Neural cell (in vitro differentiated cells): ENCODE results near the gene ISLR2. TPM values are rescaled to one million over a fixed set of nuclear protein-coding genes. Genes with fewer than 3 reads are reported as not detected.

Source experiments
- H2AFZ ChIP-seq: fragments of 200-600, 300-800 bp; sonication (generic), shearing (Covaris generic); 2 replicates; pipeline ENCODE4 v1.6.0; 2014; ENCODE audit warnings: low read depth, mild to moderate bottlenecking, antibody characterized with exemption, low read length, moderate library complexity
- H3F3A ChIP-seq: fragments of 200-600 bp; shearing (Covaris generic); 2 replicates; pipeline ENCODE4 v1.6.1; 2016; ENCODE audit warnings: mild to moderate bottlenecking, moderate library complexity, mixed read lengths, antibody characterized with exemption, low read length; ENCODE audit not compliant: insufficient read depth, poor library complexity, severe bottlenecking
- H3K27ac ChIP-seq: fragments of 200-600, 300-800 bp; sonication (generic), shearing (Covaris generic); 2 replicates; pipeline ENCODE4 v1.5.1; 2014; ENCODE audit warnings: mild to moderate bottlenecking, low read length, moderate library complexity
- H3K27me3 ChIP-seq: fragments of 300-800, 200-600 bp; sonication (generic), shearing (Covaris generic); 2 replicates; pipeline ENCODE4 v1.6.0; 2014; ENCODE audit warnings: mild to moderate bottlenecking, low read depth, low read length, moderate library complexity; ENCODE audit not compliant: insufficient read depth
- H3K36me3 ChIP-seq: fragments of 300-800, 200-600 bp; sonication (generic), shearing (Covaris generic); 2 replicates; pipeline ENCODE4 v1.5.1; 2014; ENCODE audit warnings: mild to moderate bottlenecking, antibody characterized with exemption, low read length, moderate library complexity; ENCODE audit not compliant: insufficient read depth
- H3K4me2 ChIP-seq: fragments of 300-800, 200-600 bp; sonication (generic), shearing (Covaris generic); 2 replicates; pipeline ENCODE4 v1.6.0; 2014; ENCODE audit warnings: mild to moderate bottlenecking, low read length
- H3K4me3 ChIP-seq: fragments of 300-800, 200-600 bp; sonication (generic), shearing (Covaris generic); 2 replicates; pipeline ENCODE4 v1.5.1; 2014; ENCODE audit warnings: mild to moderate bottlenecking, low read length, moderate library complexity
- H3K79me2 ChIP-seq: fragments of 200-600 bp; shearing (Covaris generic); replicated peaks from 2 replicates; pipeline ENCODE4 v1.6.0; 2014; ENCODE audit warnings: mild to moderate bottlenecking, low read length, moderate library complexity; ENCODE audit not compliant: insufficient read depth
- H3K9ac ChIP-seq: fragments of 300-800, 200-600 bp; sonication (generic), shearing (Covaris generic); 2 replicates; pipeline ENCODE4 v1.6.1; 2016; ENCODE audit warnings: mild to moderate bottlenecking, low read length, mixed read lengths
- H3K9me2 ChIP-seq: fragments of 200-600 bp; shearing (Covaris generic); 2 replicates; pipeline ENCODE4 v1.6.1; 2016; ENCODE audit warnings: mild to moderate bottlenecking, low read length, mixed read lengths; ENCODE audit not compliant: insufficient read depth
- H3K9me3 ChIP-seq: fragments of 200-600, 300-800 bp; sonication (generic), shearing (Covaris generic); 2 replicates; pipeline ENCODE4 v1.6.1; 2016; ENCODE audit warnings: mild to moderate bottlenecking, mixed run types, low read length, moderate library complexity, mixed read lengths
- H4K20me1 ChIP-seq: fragments of 200-600 bp; shearing (Covaris generic); 2 replicates; pipeline ENCODE4 v1.6.1; 2016; ENCODE audit warnings: mild to moderate bottlenecking, mixed run types; ENCODE audit not compliant: insufficient read depth
- EP300 ChIP-seq: fragments of 450-650 bp; conservative IDR thresholded peaks from 2 replicates; pipeline ENCODE4 v1.6.1; 2014; ENCODE audit warnings: antibody characterized with exemption, mild to moderate bottlenecking, moderate library complexity; ENCODE audit not compliant: poor library complexity, severe bottlenecking
- EZH2 ChIP-seq: fragments of 200-600, 300-800 bp; shearing (Covaris generic), sonication (generic); IDR thresholded peaks from 2 replicates; pipeline ENCODE4 v1.6.1; 2014; ENCODE audit warnings: antibody characterized with exemption, low read length, borderline replicate concordance, mild to moderate bottlenecking; ENCODE audit not compliant: insufficient read depth, poor library complexity, severe bottlenecking
- MXI1 ChIP-seq: fragments of 450-650 bp; conservative IDR thresholded peaks from 2 replicates; pipeline ENCODE4 v1.6.1; 2014; ENCODE audit warnings: antibody characterized with exemption, mild to moderate bottlenecking; ENCODE audit not compliant: poor library complexity, severe bottlenecking
- POLR2AphosphoS5 ChIP-seq: IDR thresholded peaks from 2 replicates; pipeline ENCODE4 v1.6.1; 2012
- RAD21 ChIP-seq: fragments of 450-650 bp; conservative IDR thresholded peaks from 2 replicates; pipeline ENCODE4 v1.6.1; 2014; ENCODE audit warnings: antibody characterized with exemption, mild to moderate bottlenecking, moderate library complexity
- SMC3 ChIP-seq: fragments of 450-650 bp; conservative IDR thresholded peaks from 2 replicates; pipeline ENCODE4 v1.6.1; 2014; ENCODE audit warnings: antibody characterized with exemption, mild to moderate bottlenecking, moderate library complexity; ENCODE audit not compliant: poor library complexity
- TAF1 ChIP-seq: IDR thresholded peaks from 2 replicates; pipeline ENCODE4 v1.6.1; 2012; ENCODE audit warnings: low read depth
- polyA plus RNA-seq: library from polyadenylated mRNA; depleted of rRNA; stranded (reverse); fragments of >200 nt; gene quantifications from 2 replicates; pipeline ENCODE4 v1.2.3, GENCODE V29; 2014
- TF ChIP-seq, protein P1 (sequence below): IDR thresholded peaks from 2 replicates; pipeline ENCODE4 v1.6.1; 2012; ENCODE audit warnings: borderline replicate concordance
- TF ChIP-seq, protein P2 (sequence below): fragments of 450-650 bp; IDR thresholded peaks from 2 replicates; pipeline ENCODE4 v1.5.1; 2014; ENCODE audit warnings: antibody characterized with exemption, mild to moderate bottlenecking, moderate library complexity; ENCODE audit not compliant: poor library complexity, severe bottlenecking

Gene ISLR2
- polyA plus RNA-seq, 1 donor from 2014 or later: 301 TPM

GRCh38 chr15:74184582-74185091 lies 54.3 kb downstream of the ISLR2 start:
- H3K9me2 ChIP-seq: no peaks in the 10 kb centered on the region
- no peak overlapping the region for H2AFZ ChIP-seq
- H3K9ac ChIP-seq: no peak overlapping the region
- H3K79me2 ChIP-seq: no peaks in the 10 kb centered on the region
- H3K4me3 ChIP-seq: no peak overlapping the region
- H3K36me3 ChIP-seq: no peaks in the 10 kb centered on the region
- no peak for TF ChIP-seq EZH2
- TF ChIP-seq TAF1: no peak
- TF ChIP-seq, protein P1, sequence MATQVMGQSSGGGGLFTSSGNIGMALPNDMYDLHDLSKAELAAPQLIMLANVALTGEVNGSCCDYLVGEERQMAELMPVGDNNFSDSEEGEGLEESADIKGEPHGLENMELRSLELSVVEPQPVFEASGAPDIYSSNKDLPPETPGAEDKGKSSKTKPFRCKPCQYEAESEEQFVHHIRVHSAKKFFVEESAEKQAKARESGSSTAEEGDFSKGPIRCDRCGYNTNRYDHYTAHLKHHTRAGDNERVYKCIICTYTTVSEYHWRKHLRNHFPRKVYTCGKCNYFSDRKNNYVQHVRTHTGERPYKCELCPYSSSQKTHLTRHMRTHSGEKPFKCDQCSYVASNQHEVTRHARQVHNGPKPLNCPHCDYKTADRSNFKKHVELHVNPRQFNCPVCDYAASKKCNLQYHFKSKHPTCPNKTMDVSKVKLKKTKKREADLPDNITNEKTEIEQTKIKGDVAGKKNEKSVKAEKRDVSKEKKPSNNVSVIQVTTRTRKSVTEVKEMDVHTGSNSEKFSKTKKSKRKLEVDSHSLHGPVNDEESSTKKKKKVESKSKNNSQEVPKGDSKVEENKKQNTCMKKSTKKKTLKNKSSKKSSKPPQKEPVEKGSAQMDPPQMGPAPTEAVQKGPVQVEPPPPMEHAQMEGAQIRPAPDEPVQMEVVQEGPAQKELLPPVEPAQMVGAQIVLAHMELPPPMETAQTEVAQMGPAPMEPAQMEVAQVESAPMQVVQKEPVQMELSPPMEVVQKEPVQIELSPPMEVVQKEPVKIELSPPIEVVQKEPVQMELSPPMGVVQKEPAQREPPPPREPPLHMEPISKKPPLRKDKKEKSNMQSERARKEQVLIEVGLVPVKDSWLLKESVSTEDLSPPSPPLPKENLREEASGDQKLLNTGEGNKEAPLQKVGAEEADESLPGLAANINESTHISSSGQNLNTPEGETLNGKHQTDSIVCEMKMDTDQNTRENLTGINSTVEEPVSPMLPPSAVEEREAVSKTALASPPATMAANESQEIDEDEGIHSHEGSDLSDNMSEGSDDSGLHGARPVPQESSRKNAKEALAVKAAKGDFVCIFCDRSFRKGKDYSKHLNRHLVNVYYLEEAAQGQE: no peak
- TF ChIP-seq POLR2AphosphoS5: no peak
- no peak for TF ChIP-seq SMC3
- TF ChIP-seq RAD21: no peak
- TF ChIP-seq, protein P2, sequence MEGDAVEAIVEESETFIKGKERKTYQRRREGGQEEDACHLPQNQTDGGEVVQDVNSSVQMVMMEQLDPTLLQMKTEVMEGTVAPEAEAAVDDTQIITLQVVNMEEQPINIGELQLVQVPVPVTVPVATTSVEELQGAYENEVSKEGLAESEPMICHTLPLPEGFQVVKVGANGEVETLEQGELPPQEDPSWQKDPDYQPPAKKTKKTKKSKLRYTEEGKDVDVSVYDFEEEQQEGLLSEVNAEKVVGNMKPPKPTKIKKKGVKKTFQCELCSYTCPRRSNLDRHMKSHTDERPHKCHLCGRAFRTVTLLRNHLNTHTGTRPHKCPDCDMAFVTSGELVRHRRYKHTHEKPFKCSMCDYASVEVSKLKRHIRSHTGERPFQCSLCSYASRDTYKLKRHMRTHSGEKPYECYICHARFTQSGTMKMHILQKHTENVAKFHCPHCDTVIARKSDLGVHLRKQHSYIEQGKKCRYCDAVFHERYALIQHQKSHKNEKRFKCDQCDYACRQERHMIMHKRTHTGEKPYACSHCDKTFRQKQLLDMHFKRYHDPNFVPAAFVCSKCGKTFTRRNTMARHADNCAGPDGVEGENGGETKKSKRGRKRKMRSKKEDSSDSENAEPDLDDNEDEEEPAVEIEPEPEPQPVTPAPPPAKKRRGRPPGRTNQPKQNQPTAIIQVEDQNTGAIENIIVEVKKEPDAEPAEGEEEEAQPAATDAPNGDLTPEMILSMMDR: no peak
- TF ChIP-seq MXI1: no peak
- no peak for TF ChIP-seq EP300
- H3K27ac ChIP-seq: no peak overlapping the region
- no peaks in the 10 kb centered on the region for H3K27me3 ChIP-seq
- no peaks in the 10 kb centered on the region for H4K20me1 ChIP-seq
- H3K4me2 ChIP-seq: no peak overlapping the region
- H3F3A ChIP-seq: no peaks in the 10 kb centered on the region
- no peaks in the 10 kb centered on the region for H3K9me3 ChIP-seq

DNA sequence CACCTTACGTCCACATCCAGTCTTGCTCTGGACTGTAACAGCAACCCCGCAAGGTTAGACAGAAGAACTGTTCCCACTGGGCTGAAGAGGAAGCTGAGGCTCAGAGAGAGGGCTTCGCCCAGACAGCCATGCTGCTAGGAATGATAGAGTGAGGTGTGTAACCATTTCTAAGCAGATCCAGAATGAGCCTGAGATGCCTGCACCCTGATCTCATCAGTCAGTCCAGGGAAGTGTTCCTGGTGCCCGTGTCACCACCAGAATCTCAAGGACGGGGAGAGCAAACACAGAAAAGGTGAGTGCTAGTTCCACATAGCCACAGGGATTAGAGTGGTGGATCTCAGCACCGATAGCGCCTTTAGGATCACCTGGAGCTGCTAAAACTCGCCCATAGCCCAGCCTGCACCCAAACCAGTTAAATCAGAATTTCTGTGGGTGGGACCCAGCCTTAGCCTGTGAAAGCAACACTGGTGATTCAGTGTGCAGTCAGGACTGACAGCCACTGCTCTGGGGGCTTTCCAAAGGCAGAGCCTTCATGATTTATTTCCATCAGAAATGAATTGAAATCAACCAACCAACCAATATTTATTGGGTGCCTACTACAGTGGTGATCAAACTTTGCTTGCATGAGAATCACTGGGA lies 55.4 kb downstream of the ISLR2 start:
- H2AFZ ChIP-seq: no peak overlapping the region
- no peaks in the 10 kb centered on the region for H3K9me2 ChIP-seq
- H3K27me3 ChIP-seq: no peaks in the 10 kb centered on the region
- no peaks in the 10 kb centered on the region for H3K9me3 ChIP-seq
- no peak overlapping the region for H3K9ac ChIP-seq
- H3K4me3 ChIP-seq: no peak overlapping the region
- H4K20me1 ChIP-seq: no peaks in the 10 kb centered on the region
- TF ChIP-seq TAF1 (no peak), EP300 (no peak), EZH2 (no peak), MXI1 (no peak), POLR2AphosphoS5 (no peak), RAD21 (no peak), SMC3 (no peak)
- TF ChIP-seq, protein P2: no peak
- TF ChIP-seq, protein P1: no peak
- H3K79me2 ChIP-seq: no peaks in the 10 kb centered on the region
- no peaks in the 10 kb centered on the region for H3F3A ChIP-seq
- no peak overlapping the region for H3K27ac ChIP-seq
- H3K36me3 ChIP-seq: no peaks in the 10 kb centered on the region
- H3K4me2 ChIP-seq: no peak overlapping the region
